D721Med (cell line): ENCODE measurements around the gene PTK6.
"Not testable (repeated sequence)": the region's sequence is repeated elsewhere in the genome, so short reads cannot be mapped to it uniquely, and the experiment has no call there.

Source experiments
- DNase-seq: peaks from one replicate; pipeline ENCODE4 v3.0.0; 2011; ENCODE audit warnings: low spot score; ENCODE audit not compliant: insufficient read length
- FAIRE-seq: peaks from 2 replicates; lab custom pipeline; 2011; peaks lifted over from hg19 to GRCh38; lab: Jason Lieb, UNC
- CTCF ChIP-seq: IDR thresholded peaks from 2 replicates; pipeline ENCODE4 v1.5.1; 2012; ENCODE audit warnings: mild to moderate bottlenecking, control low read depth; ENCODE audit not compliant: insufficient read depth; ENCODE audit errors: missing control alignments

Gene PTK6

GRCh38 chr20:63563225-63563935, 26.2 kb upstream of the PTK6 start:
- no peak for FAIRE-seq
- no peak for TF ChIP-seq CTCF

GRCh38 chr20:63562461-63563224, 25.5 kb upstream of the PTK6 start:
- no peak for TF ChIP-seq CTCF
- DNase-seq (no peak), FAIRE-seq (no peak)

More at GRCh38 chr20:63563225-63563935, 26.2 kb upstream of the PTK6 start:
- DNase-seq: no peak

GRCh38 chr20:63561624-63562396, 24.6 kb upstream of the PTK6 start:
- TF ChIP-seq CTCF: no peak
- DNase-seq (no peak), FAIRE-seq (no peak)

- TF ChIP-seq CTCF: no peak
- DNase-seq (no peak), FAIRE-seq (no peak)
These were observed 23.9 kb upstream of the PTK6 start for GRCh38 chr20:63560856-63561609.

- DNase-seq (no peak), FAIRE-seq (no peak)
- TF ChIP-seq CTCF: no peak
These were observed 23.2 kb upstream of the PTK6 start for GRCh38 chr20:63560333-63560805.

- DNase-seq, FAIRE-seq: not testable (repeated sequence)
These were observed 22.5 kb upstream of the PTK6 start for GRCh38 chr20:63559485-63560332.
